Measurements from ENCODE around the gene MSRB3.
"Not testable (repeated sequence)": the region's sequence is repeated elsewhere in the genome, so short reads cannot be mapped to it uniquely, and the experiment has no call there.

Gene MSRB3

GRCh38 chr12:65454115-65454787, 175.8 kb downstream of the MSRB3 start:
- H3K36me3 ChIP-seq (ENCODE audit: insufficient read depth, low read length) = no peaks in the 10 kb centered on the region
- peaks cover 6% of the 10 kb centered on the region; the same call in 1 of the 2 replicates for H3K4me1 ChIP-seq (ENCODE audit: insufficient read depth, low read length)
- no peak overlapping the region for H3K9ac ChIP-seq (ENCODE audit: low read depth, low read length)
- no peaks in the 10 kb centered on the region; the same call in 1 of the 2 replicates for H3K9me3 ChIP-seq (ENCODE audit: control insufficient read depth, insufficient read depth, low read length)

- H3K36me3 ChIP-seq (ENCODE audit: insufficient read depth, low read length); H3K9ac ChIP-seq (ENCODE audit: low read depth, low read length); H3K4me1 ChIP-seq (ENCODE audit: insufficient read depth, low read length); H3K9me3 ChIP-seq (ENCODE audit: control insufficient read depth, insufficient read depth, low read length): not testable (repeated sequence)
Measured at GRCh38 chr12:65457341-65457740, 178.9 kb downstream of the MSRB3 start.

DNA sequence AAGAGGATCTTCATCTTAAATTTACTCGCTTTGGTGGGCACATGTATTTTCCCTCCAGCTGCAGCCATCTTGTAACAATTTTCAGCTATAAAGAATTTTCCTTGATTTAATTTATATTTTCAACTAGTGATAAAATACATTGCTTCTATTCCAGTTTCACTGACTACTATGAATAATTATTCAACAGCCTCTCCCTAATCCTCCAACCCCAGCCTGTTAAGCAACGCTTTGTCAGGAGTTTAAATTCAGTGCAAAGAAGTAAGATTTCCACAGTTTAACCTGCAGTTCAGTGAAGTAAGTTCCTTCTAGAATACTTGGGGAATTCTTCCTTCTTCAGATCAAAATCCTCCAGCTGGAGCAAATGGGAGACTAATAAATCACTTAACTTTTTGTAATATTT, 180.2 kb downstream of the MSRB3 start:
- Histone ChIP-seq H3K4me1 (ENCODE audit: insufficient read depth, low read length) (no peaks in the 10 kb centered on the region), H3K9ac (ENCODE audit: low read depth, low read length) (no peak overlapping the region), H3K36me3 (ENCODE audit: insufficient read depth, low read length) (no peaks in the 10 kb centered on the region), H3K9me3 (ENCODE audit: control insufficient read depth, insufficient read depth, low read length) (no peaks in the 10 kb centered on the region)

- H3K9ac ChIP-seq (ENCODE audit: low read depth, low read length) = no peak overlapping the region
- no peaks in the 10 kb centered on the region for H3K36me3 ChIP-seq (ENCODE audit: insufficient read depth, low read length)
- H3K9me3 ChIP-seq (ENCODE audit: control insufficient read depth, insufficient read depth, low read length) = no peaks in the 10 kb centered on the region
- H3K4me1 ChIP-seq (ENCODE audit: insufficient read depth, low read length) = no peaks in the 10 kb centered on the region
Measured at GRCh38 chr12:65459545-65459944, 181.1 kb downstream of the MSRB3 start.

GRCh38 chr12:65460063-65460462, 181.6 kb downstream of the MSRB3 start:
- H3K4me1 ChIP-seq (ENCODE audit: insufficient read depth, low read length) = no peaks in the 10 kb centered on the region
- no peaks in the 10 kb centered on the region for H3K9me3 ChIP-seq (ENCODE audit: control insufficient read depth, insufficient read depth, low read length)
- H3K9ac ChIP-seq (ENCODE audit: low read depth, low read length) = no peak overlapping the region
- no peaks in the 10 kb centered on the region for H3K36me3 ChIP-seq (ENCODE audit: insufficient read depth, low read length)

DNA sequence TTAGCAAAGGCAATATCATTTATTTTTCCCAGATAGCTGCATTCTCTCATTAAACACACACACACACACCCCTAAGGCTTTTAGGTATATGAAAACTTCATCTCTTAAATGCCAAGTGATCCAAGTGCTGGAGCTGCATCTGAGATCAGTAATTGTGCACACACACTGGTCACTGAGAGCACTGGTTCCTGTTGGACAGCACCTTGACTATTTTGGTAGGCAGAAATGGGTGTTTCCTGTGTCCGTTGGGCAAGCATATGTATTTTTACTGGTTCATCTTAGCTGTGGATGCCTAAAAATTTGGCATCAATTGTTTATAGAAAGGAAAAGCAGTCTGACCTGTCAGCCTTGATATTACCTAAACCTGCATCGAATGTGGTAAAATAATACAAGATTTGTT, 182.5 kb downstream of the MSRB3 start:
- no peaks in the 10 kb centered on the region for H3K36me3 ChIP-seq (ENCODE audit: insufficient read depth, low read length)
- H3K9ac ChIP-seq (ENCODE audit: low read depth, low read length) = no peak overlapping the region
- H3K4me1 ChIP-seq (ENCODE audit: insufficient read depth, low read length) = no peaks in the 10 kb centered on the region
- H3K9me3 ChIP-seq (ENCODE audit: control insufficient read depth, insufficient read depth, low read length) = no peaks in the 10 kb centered on the region

DNA sequence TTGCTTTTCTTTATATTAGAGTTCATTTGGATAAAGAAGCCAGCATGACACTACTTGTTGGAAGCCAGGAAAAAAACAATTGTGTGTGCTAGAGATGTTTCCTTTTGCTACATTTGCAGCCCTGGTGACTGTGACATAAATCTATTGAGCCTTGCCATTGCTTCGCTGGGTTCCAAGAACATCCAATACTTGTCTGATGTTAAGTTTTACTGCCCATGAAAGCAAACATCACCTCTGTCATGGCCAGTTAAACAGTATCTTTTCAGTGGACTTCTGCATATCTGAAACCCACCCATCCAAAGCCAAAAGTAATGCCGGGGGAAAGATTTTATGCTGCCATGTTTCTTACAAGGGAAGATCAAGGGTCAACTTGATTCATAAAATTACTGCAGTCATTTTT, 184.0 kb downstream of the MSRB3 start:
- no peaks in the 10 kb centered on the region for H3K36me3 ChIP-seq (ENCODE audit: insufficient read depth, low read length)
- H3K9ac ChIP-seq (ENCODE audit: low read depth, low read length) = no peak overlapping the region
- no peaks in the 10 kb centered on the region for H3K9me3 ChIP-seq (ENCODE audit: control insufficient read depth, insufficient read depth, low read length)
- H3K4me1 ChIP-seq (ENCODE audit: insufficient read depth, low read length) = no peaks in the 10 kb centered on the region

GRCh38 chr12:65463082-65463481, 184.6 kb downstream of the MSRB3 start:
- H3K9ac ChIP-seq (ENCODE audit: low read depth, low read length) = no peak overlapping the region
- H3K36me3 ChIP-seq (ENCODE audit: insufficient read depth, low read length) = no peaks in the 10 kb centered on the region
- H3K4me1 ChIP-seq (ENCODE audit: insufficient read depth, low read length) = no peaks in the 10 kb centered on the region
- H3K9me3 ChIP-seq (ENCODE audit: control insufficient read depth, insufficient read depth, low read length) = no peaks in the 10 kb centered on the region

- no peaks in the 10 kb centered on the region for H3K36me3 ChIP-seq (ENCODE audit: insufficient read depth, low read length)
- H3K9me3 ChIP-seq (ENCODE audit: control insufficient read depth, insufficient read depth, low read length) = no peaks in the 10 kb centered on the region
- no peaks in the 10 kb centered on the region for H3K4me1 ChIP-seq (ENCODE audit: insufficient read depth, low read length)
- H3K9ac ChIP-seq (ENCODE audit: low read depth, low read length) = no peak overlapping the region
Measured at GRCh38 chr12:65463611-65464010, 185.1 kb downstream of the MSRB3 start.

DNA sequence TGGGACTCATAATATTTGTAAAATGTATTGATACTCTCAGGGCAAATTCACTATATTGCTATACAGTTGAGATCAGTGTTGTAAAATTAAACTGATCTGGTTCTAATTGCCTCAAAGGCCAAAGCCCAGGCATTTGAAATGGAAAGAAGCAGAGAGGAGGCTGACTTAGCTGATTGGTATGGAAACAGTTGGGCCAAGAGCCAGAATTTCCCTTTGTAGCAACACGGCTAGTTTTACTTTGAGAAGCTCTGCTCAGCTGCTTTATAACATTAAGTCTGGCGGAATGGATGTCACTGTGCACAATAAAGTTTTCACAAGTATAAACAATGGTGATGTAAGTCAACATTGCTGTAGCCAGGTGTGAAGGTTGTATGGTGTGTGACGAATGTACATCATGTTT, 186.4 kb downstream of the MSRB3 start:
- Histone ChIP-seq H3K9me3 (ENCODE audit: control insufficient read depth, insufficient read depth, low read length) (no peaks in the 10 kb centered on the region), H3K4me1 (ENCODE audit: insufficient read depth, low read length) (no peaks in the 10 kb centered on the region), H3K9ac (ENCODE audit: low read depth, low read length) (no peak overlapping the region), H3K36me3 (ENCODE audit: insufficient read depth, low read length) (no peaks in the 10 kb centered on the region)

GRCh38 chr12:65465766-65466547, 187.5 kb downstream of the MSRB3 start:
- Histone ChIP-seq H3K9me3 (ENCODE audit: control insufficient read depth, insufficient read depth, low read length) (no peaks in the 10 kb centered on the region), H3K9ac (ENCODE audit: low read depth, low read length) (no peak overlapping the region), H3K36me3 (ENCODE audit: insufficient read depth, low read length) (no peaks in the 10 kb centered on the region), H3K4me1 (ENCODE audit: insufficient read depth, low read length) (no peaks in the 10 kb centered on the region)

DNA sequence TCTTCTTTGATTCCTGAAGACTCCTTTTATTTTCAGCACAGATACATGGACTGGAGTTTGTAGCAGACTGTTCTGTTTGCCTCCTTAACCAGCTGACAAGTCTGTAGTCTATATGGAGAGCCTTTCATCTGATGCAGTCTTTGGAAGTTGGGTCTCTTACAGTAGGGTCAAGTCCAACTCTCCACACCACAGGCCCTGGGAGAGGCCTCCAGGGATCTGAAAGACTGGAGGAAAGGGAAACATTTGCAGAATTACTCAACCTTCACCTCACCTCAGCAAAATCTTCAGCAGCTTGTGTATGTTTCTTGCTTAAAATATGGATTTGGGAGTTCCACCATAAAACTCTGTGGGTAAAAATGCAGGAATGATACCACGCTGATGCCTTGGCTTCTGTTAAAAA, 188.4 kb downstream of the MSRB3 start:
- Histone ChIP-seq H3K4me1 (ENCODE audit: insufficient read depth, low read length) (no peaks in the 10 kb centered on the region), H3K9ac (ENCODE audit: low read depth, low read length) (no peak overlapping the region), H3K36me3 (ENCODE audit: insufficient read depth, low read length) (no peaks in the 10 kb centered on the region), H3K9me3 (ENCODE audit: control insufficient read depth, insufficient read depth, low read length) (no peaks in the 10 kb centered on the region)

- H3K9me3 ChIP-seq (ENCODE audit: control insufficient read depth, insufficient read depth, low read length) = no peaks in the 10 kb centered on the region
- no peak overlapping the region for H3K9ac ChIP-seq (ENCODE audit: low read depth, low read length)
- H3K36me3 ChIP-seq (ENCODE audit: insufficient read depth, low read length) = no peaks in the 10 kb centered on the region
- no peaks in the 10 kb centered on the region for H3K4me1 ChIP-seq (ENCODE audit: insufficient read depth, low read length)
Measured at GRCh38 chr12:65470256-65470655, 191.8 kb downstream of the MSRB3 start.

- H3K36me3 ChIP-seq (ENCODE audit: insufficient read depth, low read length) = no peaks in the 10 kb centered on the region
- H3K9me3 ChIP-seq (ENCODE audit: control insufficient read depth, insufficient read depth, low read length) = no peaks in the 10 kb centered on the region
- no peak overlapping the region for H3K9ac ChIP-seq (ENCODE audit: low read depth, low read length)
Measured at GRCh38 chr12:65472079-65472478, 193.6 kb downstream of the MSRB3 start.

GRCh38 chr12:65474831-65475230, 196.3 kb downstream of the MSRB3 start:
- Histone ChIP-seq H3K4me1 (ENCODE audit: insufficient read depth, low read length) (no peaks in the 10 kb centered on the region), H3K36me3 (ENCODE audit: insufficient read depth, low read length) (no peaks in the 10 kb centered on the region)

More at GRCh38 chr12:65472079-65472478, 193.6 kb downstream of the MSRB3 start:
- H3K4me1 ChIP-seq (ENCODE audit: insufficient read depth, low read length) = no peaks in the 10 kb centered on the region

More at GRCh38 chr12:65474831-65475230, 196.3 kb downstream of the MSRB3 start:
- H3K9ac ChIP-seq (ENCODE audit: low read depth, low read length) = no peak overlapping the region
- no peaks in the 10 kb centered on the region for H3K9me3 ChIP-seq (ENCODE audit: control insufficient read depth, insufficient read depth, low read length)

Measured in ES-I3 (cell line).